ENCODE data around the gene ZNF540. TPM values are rescaled to one million over a fixed set of nuclear protein-coding genes. Genes with fewer than 3 reads are reported as not detected.

The ZNF540 gene
- total and polyA plus RNA-seq, 2 of the 4 experiments (the other 2 are of a cell fraction), result 0.34 to 0.54 TPM

- intact Hi-C loops (cut with micrococcal nuclease), result no loop called here
- Histone ChIP-seq H2BK120ac (ENCODE audit: low read depth, low read length) (no peak overlapping the region), H3K9me3 (ENCODE audit: control insufficient read depth, insufficient read depth, low read length) (peaks cover 64% of the 10 kb centered on the region), H4K8ac (ENCODE audit: low read depth in 2 of 2, low read length in 2 of 2) (no peak overlapping the region), H3K27ac (ENCODE audit: insufficient read depth, low read length) (no peak overlapping the region), H2AK9ac (replicated peaks; ENCODE audit: low read depth, low read length, poor library complexity) (no peak overlapping the region), H4K91ac (ENCODE audit: insufficient read depth, low read depth, low read length) (no peak overlapping the region), H4K20me1 (ENCODE audit: insufficient read depth, low read length) (no peaks in the 10 kb centered on the region), H3K9ac (ENCODE audit: low read depth, low read length) (no peak overlapping the region), H3K79me1 (ENCODE audit: low read depth in 1 of 2, low read length in 2 of 2) (no peaks in the 10 kb centered on the region), H2BK5ac (ENCODE audit: low read depth, low read length, poor library complexity, severe bottlenecking) (no peak overlapping the region), H3K27me3 (ENCODE audit: control insufficient read depth, insufficient read depth, low read length) (no peaks in the 10 kb centered on the region), H3K4me1 (ENCODE audit: control insufficient read depth, insufficient read depth, low read length) (no peaks in the 10 kb centered on the region), H2BK20ac (ENCODE audit: low read depth, low read length) (no peak overlapping the region), H3K56ac (ENCODE audit: extremely low read depth, insufficient read depth, low read length) (no peak overlapping the region), H3K4me3 (ENCODE audit: insufficient read depth, low read depth, low read length) (no peak overlapping the region), H3K14ac (replicated peaks; ENCODE audit: low read depth, low read length) (no peak overlapping the region), H3K36me3 (ENCODE audit: control insufficient read depth, insufficient read depth, low read length) (0 out of 2 replicates have a peak, but pooled peaks cover 2% of the 10 kb centered on the region), H3K18ac (ENCODE audit: low read depth, low read length) (no peak overlapping the region), H3K4me2 (ENCODE audit: low read depth, low read length) (no peak overlapping the region), H3K4ac (ENCODE audit: low read depth, low read length) (no peak overlapping the region), H3K9me1 (ENCODE audit: insufficient read depth, low read length) (no peaks in the 10 kb centered on the region), H2AFZ (replicated peaks; ENCODE audit: low read length, poor library complexity) (no peak overlapping the region), H2BK15ac (ENCODE audit: low read depth, low read length) (no peak overlapping the region), H4K5ac (ENCODE audit: low read depth, low read length) (no peak overlapping the region), H2AK5ac (ENCODE audit: low read depth, low read length) (no peak overlapping the region), H3K23ac (ENCODE audit: low read depth, low read length) (no peak overlapping the region)
- ATAC-seq (ENCODE audit: low read depth), result no peak
- no peak for TF ChIP-seq CTCF (conservative IDR thresholded peaks at IDR 0.05; ENCODE audit: low read depth, low read length)
- TF ChIP-seq FOS (IDR thresholded peaks at IDR 0.05; ENCODE audit: low read depth, low read length), result no peak
- no peak for TF ChIP-seq RFX5 (IDR thresholded peaks at IDR 0.05; ENCODE audit: low read depth, low read length)
- no peak for TF ChIP-seq CEBPB (IDR thresholded peaks at IDR 0.05; ENCODE audit: low read depth, low read length)
- TF ChIP-seq MXI1 (IDR thresholded peaks at IDR 0.05; ENCODE audit: borderline replicate concordance, low read depth, low read length), result no peak
- TF ChIP-seq POLR2A (IDR thresholded peaks at IDR 0.05; ENCODE audit: low read depth, low read length), result no peak
- no peak for TF ChIP-seq USF2 (IDR thresholded peaks at IDR 0.05; ENCODE audit: low read depth, low read length)
- no peak for TF ChIP-seq BHLHE40 (IDR thresholded peaks at IDR 0.05; ENCODE audit: low read depth, low read length)
- no peak for TF ChIP-seq ELK1 (IDR thresholded peaks at IDR 0.05; ENCODE audit: borderline replicate concordance, low read depth, low read length)
- no peak for TF ChIP-seq MAFK (IDR thresholded peaks at IDR 0.05; ENCODE audit: low read depth, low read length)
- TF ChIP-seq RCOR1 (IDR thresholded peaks at IDR 0.05; ENCODE audit: insufficient replicate concordance, low read length), result no peak
- TF ChIP-seq SMC3 (IDR thresholded peaks at IDR 0.05; ENCODE audit: low read depth, low read length), result no peak
- no peak for TF ChIP-seq NFE2L2 (IDR thresholded peaks at IDR 0.05; ENCODE audit: low read depth, low read length)
- TF ChIP-seq RAD21 (IDR thresholded peaks at IDR 0.05; ENCODE audit: low read length), result no peak
- TF ChIP-seq MAZ (IDR thresholded peaks at IDR 0.05; ENCODE audit: borderline replicate concordance, low read depth, low read length), result no peak
- ChIA-PET POLR2A (ENCODE audit: unreplicated experiment) (no interaction called here), CTCF (no interaction called here)
- dilution Hi-C loops (cut with HindIII; ENCODE audit: low sequenced_read_pairs, unreplicated experiment), result no loop called here
- BruUV-seq (replicated peaks), result no TSS peak
- WGBS, 2 experiments (ENCODE audit: extremely low coverage in 2 of 2, insufficient read length in 1 of 2), result no CpG with 5 or more reads among the region's 7 CpGs
- in situ Hi-C loops (cut with MboI; ENCODE audit: low sequenced_read_pairs), result no loop called here
- DNase-seq, result no peak
These were observed 29.9 kb upstream of the ZNF540 start for GRCh38 chr19:37564624-37565369.

Data from IMR-90 (cell line).